ENCODE results near the gene FGD5.

DNA sequence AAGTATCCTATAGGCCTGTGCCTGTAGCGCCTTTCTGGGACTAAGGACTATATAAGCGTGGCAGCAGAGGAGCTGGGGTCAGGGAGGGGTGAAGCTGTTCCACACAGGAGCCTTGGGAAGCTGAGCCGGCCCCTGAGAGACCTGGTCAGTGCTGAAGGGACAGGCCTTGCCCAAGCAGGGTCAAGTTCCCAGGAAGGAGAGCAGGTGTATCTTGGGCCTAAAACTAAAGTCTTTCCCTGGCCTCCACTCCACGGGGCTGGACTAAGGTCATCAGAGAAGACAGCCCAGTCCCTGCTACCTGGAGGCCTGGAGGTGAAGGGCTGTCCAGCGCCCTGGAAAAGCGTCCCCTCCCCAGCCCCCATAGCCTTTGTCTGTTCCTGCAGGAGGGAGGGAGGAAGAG, 104.7 kb downstream of the FGD5 start:
- TF ChIP-seq, protein P1, sequence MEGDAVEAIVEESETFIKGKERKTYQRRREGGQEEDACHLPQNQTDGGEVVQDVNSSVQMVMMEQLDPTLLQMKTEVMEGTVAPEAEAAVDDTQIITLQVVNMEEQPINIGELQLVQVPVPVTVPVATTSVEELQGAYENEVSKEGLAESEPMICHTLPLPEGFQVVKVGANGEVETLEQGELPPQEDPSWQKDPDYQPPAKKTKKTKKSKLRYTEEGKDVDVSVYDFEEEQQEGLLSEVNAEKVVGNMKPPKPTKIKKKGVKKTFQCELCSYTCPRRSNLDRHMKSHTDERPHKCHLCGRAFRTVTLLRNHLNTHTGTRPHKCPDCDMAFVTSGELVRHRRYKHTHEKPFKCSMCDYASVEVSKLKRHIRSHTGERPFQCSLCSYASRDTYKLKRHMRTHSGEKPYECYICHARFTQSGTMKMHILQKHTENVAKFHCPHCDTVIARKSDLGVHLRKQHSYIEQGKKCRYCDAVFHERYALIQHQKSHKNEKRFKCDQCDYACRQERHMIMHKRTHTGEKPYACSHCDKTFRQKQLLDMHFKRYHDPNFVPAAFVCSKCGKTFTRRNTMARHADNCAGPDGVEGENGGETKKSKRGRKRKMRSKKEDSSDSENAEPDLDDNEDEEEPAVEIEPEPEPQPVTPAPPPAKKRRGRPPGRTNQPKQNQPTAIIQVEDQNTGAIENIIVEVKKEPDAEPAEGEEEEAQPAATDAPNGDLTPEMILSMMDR (IDR thresholded peaks at IDR 0.05): no peak
- TF ChIP-seq POLR2A (IDR thresholded peaks at IDR 0.05): no peak
